Keratinocyte (primary cell): Measurements from ENCODE around the gene MBTPS1. TPM values are rescaled to one million over a fixed set of nuclear protein-coding genes. Genes with fewer than 3 reads are reported as not detected.

ENCODE experiments used
- DNase-seq: peaks from one replicate; pipeline ENCODE4 v3.0.0-alpha.2; 2011; ENCODE audit warnings: low read depth, missing footprints, low spot score
- FAIRE-seq: peaks from 2 replicates; lab custom pipeline; 2011; peaks lifted over from hg19 to GRCh38; lab: Jason Lieb, UNC
- H2AFZ ChIP-seq: 2 replicates; pipeline ENCODE4 v1.6.0; 2012; ENCODE audit warnings: low read length, control low read depth, inconsistent platforms; ENCODE audit not compliant: control insufficient read depth
- H3K27ac ChIP-seq: 2 replicates; pipeline ENCODE4 v1.5.1; 2011; ENCODE audit warnings: low read length; ENCODE audit not compliant: control insufficient read depth, insufficient read depth
- H3K27me3 ChIP-seq: 3 replicates; pipeline ENCODE4 v1.6.0; 2011; ENCODE audit warnings: low read length; ENCODE audit not compliant: control insufficient read depth, insufficient read depth; ENCODE audit errors: extremely low read depth
- H3K36me3 ChIP-seq, 2 experiments: 2 replicates in 1 of 2; 3 replicates in 1 of 2; pipeline ENCODE4 v1.5.1; 2011; ENCODE audit warnings: low read length in 2 of 2, mild to moderate bottlenecking in 1 of 2; ENCODE audit not compliant: control insufficient read depth in 2 of 2, insufficient read depth in 2 of 2; ENCODE audit errors: extremely low read depth in 1 of 2
- H3K4me1 ChIP-seq: 3 replicates; pipeline ENCODE4 v1.5.1; 2011; ENCODE audit warnings: low read length; ENCODE audit not compliant: control insufficient read depth, insufficient read depth; ENCODE audit errors: extremely low read depth
- H3K4me2 ChIP-seq: 3 replicates; pipeline ENCODE4 v1.6.0; 2011; ENCODE audit warnings: low read depth, low read length; ENCODE audit not compliant: control insufficient read depth, insufficient read depth; ENCODE audit errors: extremely low read depth
- H3K4me3 ChIP-seq, 3 experiments: fragments of 200-600 bp in 1 of 3; sonication (generic) in 1 of 3; 2 replicates in 2 of 3; 3 replicates in 1 of 3; pipeline ENCODE4 v1.5.1; 2011 to 2016; ENCODE audit warnings: low read length in 3 of 3, mild to moderate bottlenecking in 3 of 3, control low read depth in 2 of 3, inconsistent platforms in 1 of 3, low read depth in 1 of 3, mixed read lengths in 1 of 3, mixed run types in 1 of 3, moderate library complexity in 1 of 3; ENCODE audit not compliant: control insufficient read depth in 2 of 3, insufficient read depth in 2 of 3; ENCODE audit errors: extremely low read depth in 1 of 3
- H3K79me2 ChIP-seq: 2 replicates; pipeline ENCODE4 v1.6.0; 2012; ENCODE audit warnings: low read length; ENCODE audit not compliant: control insufficient read depth, insufficient read depth
- H3K9ac ChIP-seq: 3 replicates; pipeline ENCODE4 v1.6.0; 2011; ENCODE audit warnings: low read length; ENCODE audit not compliant: control insufficient read depth, insufficient read depth; ENCODE audit errors: extremely low read depth
- H3K9me1 ChIP-seq: 3 replicates; pipeline ENCODE4 v1.6.0; 2011; ENCODE audit warnings: low read length; ENCODE audit not compliant: control insufficient read depth, insufficient read depth; ENCODE audit errors: extremely low read depth
- H3K9me3 ChIP-seq: 2 replicates; pipeline ENCODE4 v1.5.1; 2012; ENCODE audit warnings: low read depth, low read length; ENCODE audit not compliant: control insufficient read depth
- H4K20me1 ChIP-seq: 3 replicates; pipeline ENCODE4 v1.6.0; 2011; ENCODE audit warnings: low read length; ENCODE audit not compliant: control insufficient read depth, insufficient read depth; ENCODE audit errors: extremely low read depth
- EZH2 ChIP-seq: IDR thresholded peaks from one replicate; pipeline ENCODE4 v1.6.1; 2012; ENCODE audit warnings: inconsistent platforms, mild to moderate bottlenecking, low read length, moderate library complexity
- dilution Hi-C: fragments of 300-500 bp; cut with MboI; formaldehyde crosslinking; loops from one replicate; pipeline ENCODE4 v1.7.0; 2020; ENCODE audit warnings: low sequenced_read_pairs; ENCODE audit not compliant: extremely low pct_ligation_motif_present
- polyA plus RNA-seq, 5 experiments: library from polyadenylated mRNA; depleted of rRNA in 3 of 5; stranded (reverse) in 3 of 5; stranded (forward) in 1 of 5; unstranded in 1 of 5; fragments of >200 nt; gene quantifications; 1 replicate in 1 of 5; 2 replicates in 3 of 5; 3 replicates in 1 of 5; pipeline versions ENCODE4 v1.2.1 to v1.2.3, GENCODE V29; 2011 to 2012; ENCODE audit warnings: missing spikeins in 2 of 5, low read depth in 1 of 5, low replicate concordance in 1 of 5
- TF ChIP-seq, protein P1 (sequence below), 3 experiments: IDR thresholded peaks in 1 of 3; conservative IDR thresholded peaks in 1 of 3; optimal IDR thresholded peaks in 1 of 3; 2 replicates in 2 of 3; 3 replicates in 1 of 3; pipeline versions ENCODE3 to v1.5.1; 2011; ENCODE audit warnings: low read length in 3 of 3, mild to moderate bottlenecking in 3 of 3, moderate library complexity in 2 of 3, control low read depth in 1 of 3, inconsistent platforms in 1 of 3; ENCODE audit not compliant: insufficient read depth in 2 of 3; ENCODE audit errors: extremely low read depth in 1 of 3

The MBTPS1 gene
- polyA plus RNA-seq, 1 donor (not counting 4 experiments of a cell fraction or from before 2014, with no cell fraction given) = 56.0 TPM

DNA sequence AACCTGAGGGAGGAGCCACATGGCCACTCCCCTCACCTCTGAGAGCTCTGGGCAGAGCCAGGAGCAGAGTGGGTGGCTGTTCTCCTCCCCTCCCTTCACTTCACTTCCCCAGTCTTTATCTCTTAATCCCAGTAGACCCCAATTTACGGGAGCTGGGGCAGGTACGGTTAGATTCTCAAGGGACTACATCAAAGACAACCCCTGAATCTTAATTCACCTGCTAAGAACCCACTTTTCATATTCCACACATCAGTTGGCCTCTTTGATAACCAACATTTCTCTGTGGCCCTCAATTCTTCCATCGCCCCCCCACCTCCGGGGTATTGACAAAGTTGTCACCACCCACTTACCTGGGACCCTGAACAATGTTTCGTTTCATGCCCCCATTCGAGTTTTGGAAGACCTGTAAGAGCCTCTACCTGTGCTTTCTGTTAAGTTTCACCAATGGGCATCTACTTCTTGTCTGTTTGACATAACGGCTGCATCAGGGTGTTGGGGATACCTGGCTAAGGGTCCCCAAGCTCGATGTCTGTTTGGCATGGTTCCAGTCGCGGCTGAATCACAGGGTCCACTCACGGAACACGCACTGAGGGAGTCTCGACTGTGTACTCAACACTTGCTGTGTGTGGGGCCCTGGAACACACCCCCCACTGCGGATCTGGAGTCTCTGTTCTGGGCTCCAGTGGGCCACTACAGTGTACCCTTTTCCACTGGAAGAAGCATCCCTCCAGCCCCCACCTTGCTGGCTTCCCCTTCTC lies 102.0 kb downstream of the MBTPS1 start:
- no peaks in the 10 kb centered on the region for H3K9me3 ChIP-seq
- H3K9ac ChIP-seq = no peak overlapping the region
- dilution Hi-C loops = no loop called here
- H3K27me3 ChIP-seq = no peaks in the 10 kb centered on the region
- no peak for TF ChIP-seq EZH2
- TF ChIP-seq, protein P1, sequence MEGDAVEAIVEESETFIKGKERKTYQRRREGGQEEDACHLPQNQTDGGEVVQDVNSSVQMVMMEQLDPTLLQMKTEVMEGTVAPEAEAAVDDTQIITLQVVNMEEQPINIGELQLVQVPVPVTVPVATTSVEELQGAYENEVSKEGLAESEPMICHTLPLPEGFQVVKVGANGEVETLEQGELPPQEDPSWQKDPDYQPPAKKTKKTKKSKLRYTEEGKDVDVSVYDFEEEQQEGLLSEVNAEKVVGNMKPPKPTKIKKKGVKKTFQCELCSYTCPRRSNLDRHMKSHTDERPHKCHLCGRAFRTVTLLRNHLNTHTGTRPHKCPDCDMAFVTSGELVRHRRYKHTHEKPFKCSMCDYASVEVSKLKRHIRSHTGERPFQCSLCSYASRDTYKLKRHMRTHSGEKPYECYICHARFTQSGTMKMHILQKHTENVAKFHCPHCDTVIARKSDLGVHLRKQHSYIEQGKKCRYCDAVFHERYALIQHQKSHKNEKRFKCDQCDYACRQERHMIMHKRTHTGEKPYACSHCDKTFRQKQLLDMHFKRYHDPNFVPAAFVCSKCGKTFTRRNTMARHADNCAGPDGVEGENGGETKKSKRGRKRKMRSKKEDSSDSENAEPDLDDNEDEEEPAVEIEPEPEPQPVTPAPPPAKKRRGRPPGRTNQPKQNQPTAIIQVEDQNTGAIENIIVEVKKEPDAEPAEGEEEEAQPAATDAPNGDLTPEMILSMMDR (optimal IDR thresholded peaks at IDR 0.05 in 1 of 3, IDR thresholded peaks at IDR 0.05 in 1 of 3, conservative IDR thresholded peaks at IDR 0.05 in 1 of 3; ENCODE audit: extremely low read depth in 1 of 3, insufficient read depth in 2 of 3, low read length in 3 of 3) = no peak
- peaks cover 5% of the 10 kb centered on the region for H3K4me1 ChIP-seq
- peak overlapping the region; percentile 14 for H3K4me2 ChIP-seq
- H3K4me3 ChIP-seq = no peak overlapping the region
- H3K79me2 ChIP-seq = no peaks in the 10 kb centered on the region
- no peaks in the 10 kb centered on the region for H4K20me1 ChIP-seq
- no peaks in the 10 kb centered on the region for H3K36me3 ChIP-seq
- FAIRE-seq (no peak), DNase-seq (no peak)
- H3K27ac ChIP-seq = no peak overlapping the region
- H3K9me1 ChIP-seq = no peaks in the 10 kb centered on the region
- H2AFZ ChIP-seq = no peak overlapping the region

- DNase-seq (peak; percentile 96), FAIRE-seq (peak; percentile 83)
- H3K9ac ChIP-seq = no peak overlapping the region
- no peak overlapping the region for H2AFZ ChIP-seq
- peaks cover 5% of the 10 kb centered on the region for H3K4me1 ChIP-seq
- dilution Hi-C loops = no loop called here
- no peaks in the 10 kb centered on the region for H3K27me3 ChIP-seq
- H3K4me2 ChIP-seq = no peak overlapping the region
- no peaks in the 10 kb centered on the region for H3K79me2 ChIP-seq
- H3K9me3 ChIP-seq = no peaks in the 10 kb centered on the region
- no peak overlapping the region for H3K27ac ChIP-seq
- no peaks in the 10 kb centered on the region for H3K36me3 ChIP-seq
- H3K4me3 ChIP-seq = no peak overlapping the region
- no peaks in the 10 kb centered on the region for H4K20me1 ChIP-seq
- TF ChIP-seq EZH2 = no peak
- TF ChIP-seq, protein P1 (optimal IDR thresholded peaks at IDR 0.05 in 1 of 3, IDR thresholded peaks at IDR 0.05 in 1 of 3, conservative IDR thresholded peaks at IDR 0.05 in 1 of 3; ENCODE audit: extremely low read depth in 1 of 3, insufficient read depth in 2 of 3, low read length in 3 of 3) = no peak
- no peaks in the 10 kb centered on the region for H3K9me1 ChIP-seq
These were observed 102.8 kb downstream of the MBTPS1 start for GRCh38 chr16:84013787-84014569.
